Measurements from ENCODE around the gene GZMM. TPM values are rescaled to one million over a fixed set of nuclear protein-coding genes. Genes with fewer than 3 reads are reported as not detected.

Gene GZMM
- total RNA-seq, 4 donors from 2014 or later, result 0.49 TPM; not detected in 3

- DNase-seq, result no peak
- Histone ChIP-seq H3K4me1 (peaks cover 31 to 32% of the 10 kb centered on the region in 2 donors), H3K27ac (peak overlapping the region; percentile 90 to 99 (median 97)), H3K4me3 (peak overlapping the region; percentile 92 to 100 (median 96)), H3K36me3 (peaks cover 0 to 21% of the 10 kb centered on the region in 2 donors), H3K9me3 (no peaks in the 10 kb centered on the region), H3K27me3 (no peaks in the 10 kb centered on the region)
- ATAC-seq, result no peak
- intact Hi-C loops (cut with DNase I; ENCODE audit: low total_unique reads) (no loop called here), in situ Hi-C loops (cut with MboI; ENCODE audit: low sequenced_read_pairs in 4 of 4) (no loop called here)
- no peak for TF ChIP-seq CTCF (IDR thresholded peaks at IDR 0.05 in 4 of 5, conservative IDR thresholded peaks at IDR 0.05 in 1 of 5)
- TF ChIP-seq POLR2A (IDR thresholded peaks at IDR 0.05), result no peak
These were observed 10.3 kb upstream of the GZMM start for GRCh38 chr19:533364-534058.

DNA sequence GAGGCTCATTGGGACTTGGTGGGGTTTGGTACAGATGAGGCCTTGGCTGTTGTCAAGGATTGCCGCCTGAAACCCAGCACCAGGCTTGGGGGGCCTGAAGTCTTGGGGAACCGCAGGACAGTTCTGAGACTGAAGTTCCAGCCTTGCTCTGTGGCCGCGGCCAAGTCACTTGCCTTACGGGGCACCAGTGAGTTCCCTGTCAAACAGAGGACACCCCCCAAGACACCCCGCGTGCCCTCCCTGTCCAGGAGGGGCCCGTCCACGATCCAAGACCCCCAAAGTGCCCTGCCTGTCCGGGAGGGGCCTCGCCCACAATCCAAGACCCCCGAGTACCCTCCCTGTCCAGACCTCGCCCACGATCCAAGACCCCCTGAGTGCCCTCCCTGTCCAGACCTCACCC lies 9.8 kb upstream of the GZMM start:
- Histone ChIP-seq H3K4me1 (peaks cover 31 to 32% of the 10 kb centered on the region in 2 donors), H3K4me3 (peak overlapping the region in 2 of 4 donors; percentile 92 to 94), H3K27me3 (no peaks in the 10 kb centered on the region), H3K27ac (peak overlapping the region; percentile 90 to 99 (median 97)), H3K9me3 (no peaks in the 10 kb centered on the region), H3K36me3 (peaks cover 0 to 27% of the 10 kb centered on the region in 2 donors)
- intact Hi-C loops (cut with DNase I; ENCODE audit: low total_unique reads) (no loop called here), in situ Hi-C loops (cut with MboI; ENCODE audit: low sequenced_read_pairs in 4 of 4) (no loop called here)
- DNase-seq (no peak), ATAC-seq (no peak)
- TF ChIP-seq POLR2A (IDR thresholded peaks at IDR 0.05) (no peak), CTCF (IDR thresholded peaks at IDR 0.05 in 4 of 5, conservative IDR thresholded peaks at IDR 0.05 in 1 of 5) (no peak)

DNA sequence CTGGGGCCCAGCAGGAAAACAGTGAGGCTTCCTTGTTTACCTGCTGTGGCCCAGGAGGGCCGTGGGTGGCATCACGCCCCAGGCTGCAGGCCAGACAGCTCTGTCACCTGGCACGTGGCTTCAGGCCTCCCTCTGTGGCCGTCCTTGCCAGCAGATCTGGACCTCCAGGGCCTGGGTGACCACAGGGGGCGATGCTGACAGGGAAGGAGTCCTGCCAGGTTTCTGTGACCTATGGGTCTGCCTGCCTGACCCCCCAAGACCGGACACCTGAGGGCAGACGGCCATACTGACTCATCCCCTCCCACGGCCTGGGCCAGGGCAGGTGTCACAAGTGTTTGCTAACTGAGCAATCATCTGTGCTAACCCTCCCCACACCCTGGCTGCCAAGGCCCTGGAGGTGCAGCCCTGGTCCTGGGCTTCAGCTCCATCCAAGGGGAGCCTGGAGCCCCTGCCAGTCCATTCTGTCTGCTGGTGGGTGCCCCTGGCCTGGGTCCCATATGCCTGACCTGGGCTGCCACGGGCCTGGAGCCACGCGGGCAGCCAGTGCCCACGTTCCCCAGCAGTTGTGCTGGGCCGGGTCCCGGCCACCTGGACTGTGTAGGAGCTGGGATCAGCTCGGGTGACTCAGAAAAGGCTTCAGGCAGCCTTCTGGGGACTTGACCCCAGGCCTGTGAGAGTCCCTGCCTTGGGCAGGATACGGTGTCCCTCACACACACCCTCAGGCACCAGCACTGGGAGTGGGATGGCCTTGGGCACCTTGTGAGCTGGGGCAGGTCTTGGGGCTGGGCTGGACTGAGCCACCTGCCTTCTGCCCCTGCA lies 8.6 kb upstream of the GZMM start:
- in situ Hi-C loops (cut with MboI; ENCODE audit: low sequenced_read_pairs in 4 of 4), result no loop called here
- Histone ChIP-seq H3K27ac (peak overlapping the region; percentile 71 to 98 (median 93)), H3K36me3 (peaks cover 0 to 32% of the 10 kb centered on the region in 2 donors), H3K27me3 (no peaks in the 10 kb centered on the region), H3K4me3 (no peak overlapping the region), H3K4me1 (peaks cover 31 to 32% of the 10 kb centered on the region in 2 donors), H3K9me3 (no peaks in the 10 kb centered on the region)
- ATAC-seq (peak in 1 of 2 donors; percentile 23), DNase-seq (peak; percentile 33 to 80)
- intact Hi-C loops (cut with DNase I; ENCODE audit: low total_unique reads), result no loop called here
- TF ChIP-seq POLR2A (IDR thresholded peaks at IDR 0.05) (no peak), CTCF (IDR thresholded peaks at IDR 0.05 in 4 of 5, conservative IDR thresholded peaks at IDR 0.05 in 1 of 5) (no peak)

GRCh38 chr19:536031-536880 lies 7.6 kb upstream of the GZMM start:
- Histone ChIP-seq H3K4me1 (peaks cover 25 to 29% of the 10 kb centered on the region in 2 donors), H3K27me3 (no peaks in the 10 kb centered on the region), H3K9me3 (no peaks in the 10 kb centered on the region), H3K36me3 (peaks cover 0 to 34% of the 10 kb centered on the region in 2 donors), H3K4me3 (no peak overlapping the region), H3K27ac (peak overlapping the region in 3 of 4 donors; percentile 71 to 96 (median 90))
- no peak for DNase-seq
- TF ChIP-seq POLR2A (IDR thresholded peaks at IDR 0.05) (no peak), CTCF (IDR thresholded peaks at IDR 0.05 in 4 of 5, conservative IDR thresholded peaks at IDR 0.05 in 1 of 5) (no peak)
- in situ Hi-C loops (cut with MboI; ENCODE audit: low sequenced_read_pairs in 4 of 4) (no loop called here), intact Hi-C loops (cut with DNase I; ENCODE audit: low total_unique reads) (no loop called here)
- ATAC-seq, result no peak

Measured in gastrocnemius medialis (tissue), 4 donors.